Inflammatory macrophage treated with lipopolysaccharide for 4 hours (primary cell): ENCODE measurements around the gene TTC28.
A peak's percentile ranks its signal among the peaks of the same experiment; 100 is the strongest.

Experiments
- DNase-seq: peaks from one replicate; pipeline ENCODE4 v3.0.0-alpha.2; 2020

The TTC28 gene

GRCh38 chr22:28250036-28250695, 429.5 kb downstream of the TTC28 start:
- DNase-seq: no peak

- DNase-seq: no peak
These were observed 430.2 kb downstream of the TTC28 start for GRCh38 chr22:28249402-28249801.

GRCh38 chr22:28247667-28248363, 431.8 kb downstream of the TTC28 start:
- no peak for DNase-seq

GRCh38 chr22:28247136-28247535, 432.5 kb downstream of the TTC28 start:
- no peak for DNase-seq

GRCh38 chr22:28246397-28246796, 433.2 kb downstream of the TTC28 start:
- no peak for DNase-seq

GRCh38 chr22:28245579-28246224, 433.9 kb downstream of the TTC28 start:
- no peak for DNase-seq

- no peak for DNase-seq
These were observed 434.9 kb downstream of the TTC28 start for GRCh38 chr22:28244757-28245156.

GRCh38 chr22:28243539-28243938, 436.1 kb downstream of the TTC28 start:
- DNase-seq: no peak

GRCh38 chr22:28241656-28242290, 437.9 kb downstream of the TTC28 start:
- DNase-seq: peak; percentile 64

GRCh38 chr22:28239941-28240340, 439.7 kb downstream of the TTC28 start:
- DNase-seq: no peak

GRCh38 chr22:28237783-28238182, 441.9 kb downstream of the TTC28 start:
- no peak for DNase-seq

GRCh38 chr22:28237112-28237511, 442.5 kb downstream of the TTC28 start:
- peak; percentile 33 for DNase-seq

GRCh38 chr22:28232204-28232603, 447.4 kb downstream of the TTC28 start:
- no peak for DNase-seq

- DNase-seq: no peak
These were observed 448.2 kb downstream of the TTC28 start for GRCh38 chr22:28231441-28231840.

- DNase-seq: no peak
These were observed 449.0 kb downstream of the TTC28 start for GRCh38 chr22:28230671-28231070.

GRCh38 chr22:28229566-28230485, 449.8 kb downstream of the TTC28 start:
- DNase-seq: no peak

GRCh38 chr22:28223826-28224225, 455.8 kb downstream of the TTC28 start:
- DNase-seq: no peak

GRCh38 chr22:28222976-28223745, 456.5 kb downstream of the TTC28 start:
- DNase-seq: no peak

- DNase-seq: no peak
These were observed 457.1 kb downstream of the TTC28 start for GRCh38 chr22:28222571-28222970.

GRCh38 chr22:28222052-28222451, 457.6 kb downstream of the TTC28 start:
- no peak for DNase-seq

- no peak for DNase-seq
These were observed 458.8 kb downstream of the TTC28 start for GRCh38 chr22:28220626-28221363.
